ENCODE results near the gene HSPG2. TPM values are rescaled to one million over a fixed set of nuclear protein-coding genes. Genes with fewer than 3 reads are reported as not detected.

The HSPG2 gene
- total and polyA plus RNA-seq, 9 of the 15 experiments (the other 6 are each of a cell fraction or from before 2014, with no cell fraction given) = 0.14 to 160 (median 15.7) TPM

- TF ChIP-seq USF1 (CRISPR knock-in tag; IDR thresholded peaks at IDR 0.05) (peak; percentile 32; the same call in 1 of the 2 replicates), KLF16 (IDR thresholded peaks at IDR 0.05) (peak; percentile 42; the same call in 1 of the 2 replicates), E2F6 (IDR thresholded peaks at IDR 0.05; ENCODE audit: borderline replicate concordance in 1 of 2, extremely low read depth in 1 of 2, insufficient read depth in 1 of 2, insufficient read length in 1 of 2, low read depth in 1 of 2, low read length in 1 of 2, poor library complexity in 1 of 2, severe bottlenecking in 1 of 2) (peak in 1 of 2 experiments; percentile 35), MBD2 (IDR thresholded peaks at IDR 0.05; ENCODE audit: borderline replicate concordance, low read depth) (0 out of 2 replicates have a peak, but pooled peaks have one; percentile 28), TAL1 (IDR thresholded peaks at IDR 0.05) (peak; percentile 87), MITF (IDR thresholded peaks at IDR 0.05) (peak; percentile 59; the same call in 1 of the 2 replicates), PHB2 (IDR thresholded peaks at IDR 0.05; ENCODE audit: low read depth) (no peak), DPF2 (IDR thresholded peaks at IDR 0.05) (peak; percentile 79), HOXB6 (CRISPR knock-in tag; IDR thresholded peaks at IDR 0.05; ENCODE audit: borderline replicate concordance) (no peak), PTBP1 (IDR thresholded peaks at IDR 0.05; ENCODE audit: low read depth, low read length) (no peak), NR1H2 (CRISPR knock-in tag; IDR thresholded peaks at IDR 0.05) (no peak), NBN (IDR thresholded peaks at IDR 0.05; ENCODE audit: low read depth) (peak; percentile 39; the same call in 1 of the 2 replicates), CHD2 (IDR thresholded peaks at IDR 0.05; ENCODE audit: low read depth, low read length) (0 out of 2 replicates have a peak, but pooled peaks have one; percentile 13), SOX6 (IDR thresholded peaks at IDR 0.05) (0 out of 2 replicates have a peak, but pooled peaks have one; percentile 11), ZNF384 (IDR thresholded peaks at IDR 0.05; ENCODE audit: low read depth, low read length) (no peak), MYNN (IDR thresholded peaks at IDR 0.05) (peak; percentile 76; the same call in 1 of the 2 replicates), MYNN (CRISPR knock-in tag; IDR thresholded peaks at IDR 0.05) (no peak), THRA (IDR thresholded peaks at IDR 0.05) (no peak), TRIM24 (IDR thresholded peaks at IDR 0.05) (peak in 1 of 2 experiments; percentile 53; a peak in 1 of 4 replicates), PML (IDR thresholded peaks at IDR 0.05; ENCODE audit: low read length) (0 out of 2 replicates have a peak, but pooled peaks have one; percentile 32), RCOR1 (IDR thresholded peaks at IDR 0.05; ENCODE audit: borderline replicate concordance in 1 of 2, low read depth in 2 of 2, low read length in 2 of 2) (peak in 1 of 2 experiments; percentile 48; a peak in 1 of 4 replicates), USF2 (CRISPR knock-in tag; IDR thresholded peaks at IDR 0.05) (no peak), MIER1 (IDR thresholded peaks at IDR 0.05; ENCODE audit: low read depth) (no peak), JUND (IDR thresholded peaks at IDR 0.05; ENCODE audit: borderline replicate concordance, low read depth, low read length) (peak; percentile 32; the same call in 1 of the 2 replicates), JUND (tag; IDR thresholded peaks at IDR 0.05; ENCODE audit: borderline replicate concordance, low read depth, low read length) (no peak)
Measured at GRCh38 chr1:21865943-21866706, 71.0 kb downstream of the HSPG2 start (continued).
